PC-3 (cell line): Measurements from ENCODE around the gene VPS18. TPM values are rescaled to one million over a fixed set of nuclear protein-coding genes. Genes with fewer than 3 reads are reported as not detected.

Source experiments
- ATAC-seq: fragments of 200-7000 bp; cut with Tn5 transposase; 2 replicates; pipeline ENCODE4 v1.9.1; 2020; ENCODE audit warnings: mild to moderate bottlenecking, moderate library complexity
- BruUV-seq: library from RNA; stranded (reverse); fragments of 400-500 nt; replicated peaks from 2 replicates; lab custom pipeline; 2021; lab: Mats Ljungman, UMichigan
- CTCF ChIA-PET: fragments of 300-600 bp; sonication (Branson Sonifier 250); formaldehyde crosslinking; loops from one replicate; lab custom pipeline; 2022; ENCODE audit warnings: antibody characterized with exemption; lab: Charles Lee
- POLR2A ChIA-PET: fragments of 300-600 bp; sonication (Branson Sonifier 250); formaldehyde crosslinking; loops from one replicate; lab custom pipeline; 2022; ENCODE audit warnings: antibody characterized with exemption; ENCODE audit not compliant: unreplicated experiment; lab: Charles Lee
- DNase-seq: peaks from one replicate; pipeline ENCODE4 v3.0.0-alpha.2; 2015
- H2AFZ ChIP-seq: fragments of 300-600 bp; sonication (generic); 2 replicates; pipeline ENCODE4 v1.6.0; 2016; ENCODE audit warnings: antibody characterized with exemption, low read length
- H3F3A ChIP-seq: fragments of 300-600 bp; sonication (generic); one replicate; pipeline ENCODE4 v1.6.0; 2017; ENCODE audit warnings: antibody characterized with exemption, low read length, control low read depth, mild to moderate bottlenecking; ENCODE audit not compliant: unreplicated experiment
- H3K27ac ChIP-seq: fragments of 300-600 bp; sonication (generic); 2 replicates; pipeline ENCODE4 v1.5.1; 2016; ENCODE audit warnings: mild to moderate bottlenecking, low read length
- H3K27me3 ChIP-seq: fragments of 300-600 bp; sonication (generic); 2 replicates; pipeline ENCODE4 v1.6.1; 2016; ENCODE audit warnings: low read length, mixed read lengths
- H3K36me3 ChIP-seq: fragments of 300-600 bp; sonication (generic); 2 replicates; pipeline ENCODE4 v1.6.1; 2016; ENCODE audit warnings: low read depth, mixed run types, low read length, mixed read lengths
- H3K4me1 ChIP-seq: fragments of 300-600 bp; sonication (generic); 2 replicates; pipeline ENCODE4 v1.5.1; 2016; ENCODE audit warnings: low read length; ENCODE audit not compliant: insufficient read depth
- H3K4me2 ChIP-seq: fragments of 300-600 bp; sonication (generic); 2 replicates; pipeline ENCODE4 v1.6.0; 2016; ENCODE audit warnings: low read length
- H3K4me3 ChIP-seq: fragments of 300-600 bp; sonication (generic); 2 replicates; pipeline ENCODE4 v1.5.1; 2016; ENCODE audit warnings: mild to moderate bottlenecking, low read length, mixed read lengths
- H3K79me2 ChIP-seq: fragments of 300-600 bp; sonication (generic); 2 replicates; pipeline ENCODE4 v1.6.1; 2017; ENCODE audit warnings: low read length, mixed read lengths
- H3K9ac ChIP-seq: fragments of 300-600 bp; sonication (generic); 2 replicates; pipeline ENCODE4 v1.6.0; 2016; ENCODE audit warnings: mild to moderate bottlenecking, low read length
- H3K9me2 ChIP-seq: fragments of 300-600 bp; sonication (generic); replicated peaks from 2 replicates; pipeline ENCODE4 v1.6.1; 2016; ENCODE audit warnings: mixed run types, low read length, mixed read lengths
- H3K9me3 ChIP-seq: fragments of 300-600 bp; sonication (generic); 2 replicates; pipeline ENCODE4 v1.6.1; 2016; ENCODE audit warnings: low read length, mixed read lengths
- H4K20me1 ChIP-seq: fragments of 300-600 bp; sonication (generic); 2 replicates; pipeline ENCODE4 v1.6.1; 2016; ENCODE audit warnings: low read length, mixed read lengths
- EZH2 ChIP-seq: fragments of 300-600 bp; sonication (generic); IDR thresholded peaks from one replicate; pipeline ENCODE4 v1.6.1; 2017; ENCODE audit warnings: antibody characterized with exemption, mild to moderate bottlenecking, low read length; ENCODE audit not compliant: unreplicated experiment
- EZH2phosphoT487 ChIP-seq: fragments of 300-600 bp; sonication (generic); IDR thresholded peaks from 2 replicates; pipeline ENCODE4 v1.6.1; 2018; ENCODE audit warnings: mild to moderate bottlenecking, antibody characterized with exemption, low read length, borderline replicate concordance
- intact Hi-C: fragments of 100-400 bp; cut with micrococcal nuclease; formaldehyde crosslinking; loops from 2 replicates; pipeline ENCODE4 v1.9.0; 2023
- total RNA-seq: library from RNA; depleted of rRNA; stranded (reverse); fragments of >200 nt; gene quantifications from 2 replicates; pipeline ENCODE4 v1.2.3, GENCODE V29; 2014
- TF ChIP-seq, protein P1 (sequence below): fragments of 300-600 bp; sonication (generic); conservative IDR thresholded peaks from 2 replicates; pipeline ENCODE4 v1.5.1; 2017; ENCODE audit warnings: antibody characterized with exemption, low read depth, mild to moderate bottlenecking, low read length

VPS18 gene
- total RNA-seq, 1 experiment from 2014 or later, result 37.6 TPM

DNA sequence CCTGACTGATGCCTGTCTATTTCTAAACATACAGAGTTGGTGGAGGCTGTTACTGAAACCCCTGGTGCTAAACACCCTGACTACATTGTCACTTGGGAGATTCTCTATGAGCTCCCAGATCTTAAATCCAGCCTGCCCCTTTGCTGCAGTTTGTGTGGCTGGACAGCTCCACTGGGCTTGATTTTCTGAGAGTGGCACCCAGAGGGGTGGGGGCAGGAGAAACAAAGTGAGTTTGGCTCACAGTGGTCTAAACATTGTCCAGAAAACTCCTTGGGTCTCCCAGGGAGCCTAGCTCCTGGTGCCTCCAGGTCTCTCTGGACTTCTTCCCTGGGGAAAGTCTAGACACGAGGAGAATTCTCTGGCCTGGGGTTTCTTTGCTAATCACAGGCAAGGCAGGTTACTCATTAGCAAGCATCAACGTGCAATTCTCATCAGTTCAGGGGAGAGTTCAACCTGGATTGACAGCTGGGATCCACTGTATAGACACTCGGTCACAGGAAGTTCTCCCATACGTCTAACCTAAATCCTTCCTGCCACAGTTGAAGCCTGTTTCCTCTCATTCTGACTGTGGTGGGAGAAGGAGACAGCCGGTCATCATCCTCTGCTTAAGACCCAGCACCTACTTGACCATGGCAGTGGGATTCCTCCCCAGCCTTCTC, 27.8 kb downstream of the VPS18 start:
- H4K20me1 ChIP-seq, result no peaks in the 10 kb centered on the region
- intact Hi-C loops, result no loop called here
- no peak for ATAC-seq

DNA sequence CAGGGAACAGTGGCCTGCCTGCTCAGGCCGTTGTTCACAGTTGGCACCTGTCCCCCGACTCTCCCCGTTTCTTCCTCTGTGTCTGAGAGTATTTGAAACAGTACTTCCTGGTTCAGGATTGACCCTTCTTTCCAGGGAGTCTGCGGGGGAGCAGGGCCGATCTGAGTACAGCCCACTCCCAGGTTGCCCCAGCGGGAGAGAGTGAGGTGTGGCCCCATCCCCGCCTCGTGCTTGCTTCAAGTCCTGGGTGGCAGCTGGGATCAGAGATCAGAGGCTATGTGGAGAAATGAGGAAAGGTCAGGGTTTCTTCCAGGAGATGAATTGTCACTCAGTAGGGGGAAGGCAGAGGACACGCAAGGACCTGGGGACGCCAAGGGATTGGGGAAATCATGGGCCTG, 28.4 kb downstream of the VPS18 start:
- Histone ChIP-seq H3K4me2 (no peak overlapping the region), H3K4me1 (no peaks in the 10 kb centered on the region; the same call in 1 of the 2 replicates), H3K27ac (no peak overlapping the region), H3K27me3 (peaks cover 15% of the 10 kb centered on the region), H4K20me1 (no peaks in the 10 kb centered on the region), H3K9ac (no peak overlapping the region), H3K9me3 (no peaks in the 10 kb centered on the region), H3K4me3 (no peak overlapping the region), H3K79me2 (no peaks in the 10 kb centered on the region), H3K36me3 (no peaks in the 10 kb centered on the region), H3F3A (no peaks in the 10 kb centered on the region), H3K9me2 (no peaks in the 10 kb centered on the region), H2AFZ (no peak overlapping the region)
- POLR2A ChIA-PET, result no interaction called here
- BruUV-seq, result no TSS peak
- DNase-seq (no peak), ATAC-seq (no peak)
- intact Hi-C loops, result no loop called here
- CTCF ChIA-PET, result no interaction called here
- TF ChIP-seq EZH2 (no peak), EZH2phosphoT487 (no peak)
- TF ChIP-seq, protein P1, sequence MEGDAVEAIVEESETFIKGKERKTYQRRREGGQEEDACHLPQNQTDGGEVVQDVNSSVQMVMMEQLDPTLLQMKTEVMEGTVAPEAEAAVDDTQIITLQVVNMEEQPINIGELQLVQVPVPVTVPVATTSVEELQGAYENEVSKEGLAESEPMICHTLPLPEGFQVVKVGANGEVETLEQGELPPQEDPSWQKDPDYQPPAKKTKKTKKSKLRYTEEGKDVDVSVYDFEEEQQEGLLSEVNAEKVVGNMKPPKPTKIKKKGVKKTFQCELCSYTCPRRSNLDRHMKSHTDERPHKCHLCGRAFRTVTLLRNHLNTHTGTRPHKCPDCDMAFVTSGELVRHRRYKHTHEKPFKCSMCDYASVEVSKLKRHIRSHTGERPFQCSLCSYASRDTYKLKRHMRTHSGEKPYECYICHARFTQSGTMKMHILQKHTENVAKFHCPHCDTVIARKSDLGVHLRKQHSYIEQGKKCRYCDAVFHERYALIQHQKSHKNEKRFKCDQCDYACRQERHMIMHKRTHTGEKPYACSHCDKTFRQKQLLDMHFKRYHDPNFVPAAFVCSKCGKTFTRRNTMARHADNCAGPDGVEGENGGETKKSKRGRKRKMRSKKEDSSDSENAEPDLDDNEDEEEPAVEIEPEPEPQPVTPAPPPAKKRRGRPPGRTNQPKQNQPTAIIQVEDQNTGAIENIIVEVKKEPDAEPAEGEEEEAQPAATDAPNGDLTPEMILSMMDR, result no peak

More for the DNA sequence above, 27.8 kb downstream of the VPS18 start:
- H3K27me3 ChIP-seq, result peaks cover 9% of the 10 kb centered on the region
- H3K9ac ChIP-seq, result no peak overlapping the region
- no peak for TF ChIP-seq EZH2
- TF ChIP-seq EZH2phosphoT487, result no peak
- TF ChIP-seq, protein P1, result no peak
- H3K27ac ChIP-seq, result no peak overlapping the region
- H3K4me1 ChIP-seq, result no peaks in the 10 kb centered on the region
- no peak overlapping the region for H3K4me2 ChIP-seq
- no peaks in the 10 kb centered on the region for H3F3A ChIP-seq
- POLR2A ChIA-PET, result no interaction called here
- DNase-seq, result no peak
- no peaks in the 10 kb centered on the region for H3K9me3 ChIP-seq
- no peaks in the 10 kb centered on the region for H3K79me2 ChIP-seq
- H2AFZ ChIP-seq, result no peak overlapping the region
- BruUV-seq, result no TSS peak
- no peak overlapping the region for H3K4me3 ChIP-seq
- no peaks in the 10 kb centered on the region for H3K9me2 ChIP-seq
- CTCF ChIA-PET, result no interaction called here
- H3K36me3 ChIP-seq, result no peaks in the 10 kb centered on the region

DNA sequence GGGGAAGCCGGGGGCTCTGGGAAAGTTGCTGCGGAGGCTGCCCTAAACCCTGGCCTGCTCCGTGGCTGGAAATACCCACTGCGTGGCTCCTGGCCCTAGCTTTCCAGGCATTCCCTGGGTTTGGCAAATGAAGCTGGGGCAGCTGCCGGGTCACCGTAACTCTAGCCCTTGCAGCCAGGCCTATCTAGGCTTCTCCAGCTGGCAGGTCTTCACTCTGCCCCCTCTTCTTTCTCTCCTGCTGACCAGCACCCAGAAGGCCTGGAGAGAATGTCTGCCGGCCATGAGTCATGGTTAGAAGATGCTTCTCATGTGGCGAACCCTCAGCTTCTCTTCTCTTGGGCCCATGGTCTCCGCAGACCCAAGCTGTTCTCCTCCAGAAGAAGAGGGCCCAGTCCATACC, 29.3 kb downstream of the VPS18 start:
- Histone ChIP-seq H4K20me1 (no peaks in the 10 kb centered on the region), H3K9me2 (no peaks in the 10 kb centered on the region), H3K4me3 (no peak overlapping the region), H3K4me1 (peaks cover 7% of the 10 kb centered on the region), H3K9me3 (no peaks in the 10 kb centered on the region), H2AFZ (no peak overlapping the region), H3K27ac (no peak overlapping the region), H3K79me2 (no peaks in the 10 kb centered on the region), H3K9ac (no peak overlapping the region), H3F3A (no peaks in the 10 kb centered on the region), H3K4me2 (no peak overlapping the region), H3K27me3 (peaks cover 20% of the 10 kb centered on the region), H3K36me3 (no peaks in the 10 kb centered on the region)
- intact Hi-C loops, result no loop called here
- POLR2A ChIA-PET, result no interaction called here
- no peak for DNase-seq
- ATAC-seq, result no peak
- TF ChIP-seq EZH2 (no peak), EZH2phosphoT487 (no peak)
- TF ChIP-seq, protein P1, result no peak
- CTCF ChIA-PET, result no interaction called here
- no TSS peak for BruUV-seq
